Ascending aorta (tissue), 2 donors: ENCODE results near the gene PRKCA. TPM values are rescaled to one million over a fixed set of nuclear protein-coding genes. Genes with fewer than 3 reads are reported as not detected.

Experiments
- DNase-seq, 2 donors: peaks; one replicate each; pipeline ENCODE4 v3.0.0-alpha.2; 2019; ENCODE audit warnings: low spot score in 2 of 2
- H3K27ac ChIP-seq, 2 donors: fragments of 200-600 bp; sonication (generic); one replicate each; pipeline ENCODE4 v1.5.1; 2016 to 2017; ENCODE audit warnings: mild to moderate bottlenecking in 1 of 2
- H3K27me3 ChIP-seq: fragments of 200-600 bp; sonication (generic); one replicate; pipeline ENCODE4 v1.5.1; 2017
- H3K36me3 ChIP-seq, 2 donors: fragments of 200-600 bp; sonication (generic); one replicate each; pipeline ENCODE4 v1.5.1; 2016
- H3K4me1 ChIP-seq, 2 donors: fragments of 200-600 bp; sonication (generic); one replicate each; pipeline ENCODE4 v1.5.1; 2016 to 2017; ENCODE audit warnings: mild to moderate bottlenecking in 1 of 2
- H3K4me3 ChIP-seq, 2 donors: fragments of 200-600 bp; sonication (generic); one replicate each; pipeline ENCODE4 v1.5.1; 2016 to 2017; ENCODE audit warnings: mild to moderate bottlenecking in 1 of 2
- H3K9me3 ChIP-seq, 2 donors: fragments of 200-600 bp; sonication (generic); one replicate each; pipeline ENCODE4 v1.5.1; 2016
- intact Hi-C: fragments of 100-400 bp; cut with DNase I; formaldehyde crosslinking; loops from one replicate; pipeline ENCODE4 v1.15.1; 2023
- total RNA-seq: library from RNA; depleted of rRNA; stranded (reverse); fragments of >200 nt; gene quantifications from one replicate; pipeline ENCODE4 v1.1.0, GENCODE V29; 2016
- TF ChIP-seq, protein P1 (sequence below), 3 experiments: fragments of 200-600 bp in 2 of 3; fragments of 450-650 bp in 1 of 3; sonication (generic) in 2 of 3; IDR thresholded peaks; one replicate each; pipeline ENCODE4 v1.5.1; 2016 to 2019; ENCODE audit warnings: antibody characterized with exemption in 3 of 3, mild to moderate bottlenecking in 1 of 3, moderate library complexity in 1 of 3

Gene PRKCA
- total RNA-seq, 1 donor from 2014 or later, result 3.2 TPM

- Histone ChIP-seq H3K4me3 (no peak overlapping the region), H3K27ac (no peak overlapping the region), H3K27me3 (no peaks in the 10 kb centered on the region), H3K4me1 (no peaks in the 10 kb centered on the region), H3K36me3 (no peaks in the 10 kb centered on the region), H3K9me3 (no peaks in the 10 kb centered on the region)
- TF ChIP-seq, protein P1, sequence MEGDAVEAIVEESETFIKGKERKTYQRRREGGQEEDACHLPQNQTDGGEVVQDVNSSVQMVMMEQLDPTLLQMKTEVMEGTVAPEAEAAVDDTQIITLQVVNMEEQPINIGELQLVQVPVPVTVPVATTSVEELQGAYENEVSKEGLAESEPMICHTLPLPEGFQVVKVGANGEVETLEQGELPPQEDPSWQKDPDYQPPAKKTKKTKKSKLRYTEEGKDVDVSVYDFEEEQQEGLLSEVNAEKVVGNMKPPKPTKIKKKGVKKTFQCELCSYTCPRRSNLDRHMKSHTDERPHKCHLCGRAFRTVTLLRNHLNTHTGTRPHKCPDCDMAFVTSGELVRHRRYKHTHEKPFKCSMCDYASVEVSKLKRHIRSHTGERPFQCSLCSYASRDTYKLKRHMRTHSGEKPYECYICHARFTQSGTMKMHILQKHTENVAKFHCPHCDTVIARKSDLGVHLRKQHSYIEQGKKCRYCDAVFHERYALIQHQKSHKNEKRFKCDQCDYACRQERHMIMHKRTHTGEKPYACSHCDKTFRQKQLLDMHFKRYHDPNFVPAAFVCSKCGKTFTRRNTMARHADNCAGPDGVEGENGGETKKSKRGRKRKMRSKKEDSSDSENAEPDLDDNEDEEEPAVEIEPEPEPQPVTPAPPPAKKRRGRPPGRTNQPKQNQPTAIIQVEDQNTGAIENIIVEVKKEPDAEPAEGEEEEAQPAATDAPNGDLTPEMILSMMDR (IDR thresholded peaks at IDR 0.05), result peak; percentile 52 to 67 (median 65)
- intact Hi-C loops, result loop anchor here (1.0 to 5.0 kb wide), 2 partner anchors 191 to 972 kb away; no protein-coding TSS in a partner anchor
- DNase-seq, result no peak
These were observed 413.3 kb downstream of the PRKCA start for GRCh38 chr17:66715745-66716156.

GRCh38 chr17:66716236-66717026 is 414.0 kb downstream of the PRKCA start:
- Histone ChIP-seq H3K4me3 (no peak overlapping the region), H3K27ac (no peak overlapping the region), H3K9me3 (no peaks in the 10 kb centered on the region), H3K27me3 (no peaks in the 10 kb centered on the region), H3K4me1 (no peaks in the 10 kb centered on the region), H3K36me3 (no peaks in the 10 kb centered on the region)
- intact Hi-C loops, result loop anchor here (5.0 kb wide), 1 partner anchor 971 kb away; no protein-coding TSS in a partner anchor
- TF ChIP-seq, protein P1 (IDR thresholded peaks at IDR 0.05), result no peak
- no peak for DNase-seq

DNA sequence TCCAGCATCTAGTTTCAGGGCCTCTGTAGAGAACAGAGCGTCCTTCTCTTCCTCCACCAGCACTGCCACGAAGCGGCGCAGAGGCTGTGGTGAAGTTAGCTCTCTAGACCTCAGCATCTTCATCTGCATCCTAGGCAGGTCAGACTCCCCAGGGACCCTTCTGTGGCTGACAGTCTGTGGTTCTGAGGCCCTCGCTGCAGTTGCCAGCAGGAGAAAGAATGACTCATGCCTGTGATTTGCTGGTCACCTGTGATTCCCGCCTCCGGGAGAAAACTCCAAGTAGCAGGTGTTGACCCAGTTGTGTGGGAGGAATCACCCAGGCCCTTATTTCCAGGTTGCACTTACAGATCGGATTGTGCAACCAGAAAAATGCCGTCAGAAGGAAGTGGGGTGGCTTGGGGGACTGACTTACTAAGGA is 415.2 kb downstream of the PRKCA start:
- H3K27ac ChIP-seq, result no peak overlapping the region
- H3K36me3 ChIP-seq, result no peaks in the 10 kb centered on the region
- peak in 1 of 2 donors; percentile 57 for DNase-seq
- intact Hi-C loops, result loop anchor here (5.0 kb wide), 1 partner anchor 970 kb away; no protein-coding TSS in a partner anchor
- TF ChIP-seq, protein P1 (IDR thresholded peaks at IDR 0.05), result no peak
- H3K27me3 ChIP-seq, result no peaks in the 10 kb centered on the region
- H3K4me3 ChIP-seq, result no peak overlapping the region
- no peaks in the 10 kb centered on the region for H3K9me3 ChIP-seq
- H3K4me1 ChIP-seq, result no peaks in the 10 kb centered on the region

DNA sequence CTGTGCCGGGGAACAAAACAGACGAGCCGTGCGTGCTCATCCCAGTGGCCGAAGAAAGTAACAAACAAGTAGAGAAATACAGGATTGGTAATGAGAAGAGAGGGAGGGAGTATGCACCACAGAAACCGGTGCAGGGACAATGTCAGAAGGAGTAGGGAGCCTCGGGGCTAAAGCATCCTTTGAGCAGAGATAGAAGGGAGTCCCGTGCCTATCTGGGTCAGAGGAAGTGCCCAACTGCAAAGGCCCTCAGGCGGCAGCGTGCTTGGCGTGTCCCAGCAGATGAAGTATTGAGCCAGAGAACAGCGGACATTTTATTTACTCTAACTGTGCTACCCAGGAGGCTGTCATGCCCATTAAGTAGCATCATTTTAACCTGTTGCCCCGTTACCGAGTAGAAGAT is 417.6 kb downstream of the PRKCA start:
- intact Hi-C loops, result no loop called here

GRCh38 chr17:66720567-66720966 is 418.2 kb downstream of the PRKCA start:
- H3K4me3 ChIP-seq, result no peak overlapping the region
- peak in 1 of 2 donors; percentile 7 for DNase-seq
- H3K27me3 ChIP-seq, result no peaks in the 10 kb centered on the region
- H3K36me3 ChIP-seq, result no peaks in the 10 kb centered on the region
- TF ChIP-seq, protein P1 (IDR thresholded peaks at IDR 0.05), result no peak
- peaks cover 0 to 14% of the 10 kb centered on the region in 2 donors for H3K4me1 ChIP-seq
- no peaks in the 10 kb centered on the region for H3K9me3 ChIP-seq
- intact Hi-C loops, result no loop called here
- no peak overlapping the region for H3K27ac ChIP-seq

More for the DNA sequence above, 417.6 kb downstream of the PRKCA start:
- Histone ChIP-seq H3K4me1 (peaks cover 0 to 10% of the 10 kb centered on the region in 2 donors), H3K27ac (no peak overlapping the region), H3K9me3 (no peaks in the 10 kb centered on the region), H3K4me3 (no peak overlapping the region), H3K27me3 (no peaks in the 10 kb centered on the region), H3K36me3 (no peaks in the 10 kb centered on the region)
- DNase-seq, result peak in 1 of 2 donors; percentile 34
- TF ChIP-seq, protein P1 (IDR thresholded peaks at IDR 0.05), result no peak
